HepG2 (cell line): ENCODE results near the gene PCBP1. TPM values are rescaled to one million over a fixed set of nuclear protein-coding genes. Genes with fewer than 3 reads are reported as not detected.

ENCODE experiments used
- ATF7 ChIP-seq, 2 experiments: fragments of 450-650 bp in 1 of 2; sonication (generic) in 1 of 2; formaldehyde crosslinking in 1 of 2; IDR thresholded peaks; 2 replicates each; pipeline versions ENCODE4 v1.4.0 to v1.6.1; 2016 to 2020; ENCODE audit warnings: antibody characterized with exemption in 1 of 2, mild to moderate bottlenecking in 1 of 2, missing genetic modification reagents in 1 of 2
- CBX5 ChIP-seq: sonication (generic); formaldehyde crosslinking; IDR thresholded peaks from 2 replicates; pipeline ENCODE4 v1.4.0; 2020; ENCODE audit warnings: missing genetic modification reagents, borderline replicate concordance
- DMAP1 ChIP-seq: IDR thresholded peaks from 2 replicates; pipeline ENCODE4 v1.6.1; 2016
- KAT7 ChIP-seq: IDR thresholded peaks from 2 replicates; pipeline ENCODE4 v1.6.1; 2018; ENCODE audit warnings: borderline replicate concordance, missing compliant biosample characterization
- NFATC3 ChIP-seq: sonication (generic); formaldehyde crosslinking; IDR thresholded peaks from 2 replicates; pipeline ENCODE4 v1.5.1; 2020; ENCODE audit warnings: mild to moderate bottlenecking, missing genetic modification reagents
- NFYB ChIP-seq: sonication (generic); formaldehyde crosslinking; IDR thresholded peaks from 2 replicates; pipeline ENCODE4 v1.4.0; 2020; ENCODE audit warnings: missing genetic modification reagents
- RAD51 ChIP-seq: fragments of 450-650 bp; IDR thresholded peaks from 2 replicates; pipeline ENCODE4 v1.6.1; 2016; ENCODE audit warnings: borderline replicate concordance
- RFX5 ChIP-seq: IDR thresholded peaks from 2 replicates; pipeline ENCODE4 v1.6.1; 2011; ENCODE audit warnings: low read depth, low read length, improper control_type of control experiment
- SIN3A ChIP-seq: IDR thresholded peaks from 2 replicates; pipeline ENCODE4 v1.6.1; 2011; ENCODE audit warnings: low read depth, mild to moderate bottlenecking, control low read depth, low read length, borderline replicate concordance
- SRY ChIP-seq: sonication (generic); formaldehyde crosslinking; IDR thresholded peaks from 2 replicates; pipeline ENCODE4 v1.8.0; 2022; ENCODE audit warnings: mild to moderate bottlenecking, missing genetic modification reagents
- TFAP4 ChIP-seq: sonication (generic); IDR thresholded peaks from 2 replicates; pipeline ENCODE4 v1.6.1; 2016; ENCODE audit warnings: low read depth, borderline replicate concordance
- TOPORS ChIP-seq: sonication (generic); formaldehyde crosslinking; IDR thresholded peaks from 2 replicates; pipeline ENCODE4 v1.8.0; 2023; ENCODE audit warnings: mild to moderate bottlenecking, missing genetic modification reagents
- ZFP82 ChIP-seq: sonication (generic); formaldehyde crosslinking; IDR thresholded peaks from 2 replicates; pipeline ENCODE4 v1.5.1; 2020; ENCODE audit warnings: mild to moderate bottlenecking, missing genetic modification reagents, borderline replicate concordance
- ZFX ChIP-seq: sonication (generic); formaldehyde crosslinking; IDR thresholded peaks from 2 replicates; pipeline ENCODE4 v1.4.0; 2020; ENCODE audit warnings: mild to moderate bottlenecking, low read depth, missing genetic modification reagents, moderate library complexity
- ZIK1 ChIP-seq: sonication (generic); formaldehyde crosslinking; IDR thresholded peaks from 2 replicates; pipeline ENCODE4 v1.5.0; 2020; ENCODE audit warnings: mild to moderate bottlenecking, low read depth, missing genetic modification reagents, borderline replicate concordance
- ZNF10 ChIP-seq: sonication (generic); formaldehyde crosslinking; IDR thresholded peaks from 2 replicates; pipeline ENCODE4 v1.4.0; 2020; ENCODE audit warnings: mild to moderate bottlenecking, low read depth, missing genetic modification reagents, borderline replicate concordance
- ZNF121 ChIP-seq: sonication (generic); formaldehyde crosslinking; IDR thresholded peaks from 2 replicates; pipeline ENCODE4 v1.5.0; 2020; ENCODE audit warnings: mild to moderate bottlenecking, missing genetic modification reagents
- ZNF256 ChIP-seq: sonication (generic); formaldehyde crosslinking; conservative IDR thresholded peaks from 2 replicates; pipeline ENCODE4 v1.4.0; 2020; ENCODE audit warnings: missing genetic modification reagents
- ZNF274 ChIP-seq: sonication (generic); formaldehyde crosslinking; IDR thresholded peaks from 2 replicates; pipeline ENCODE4 v1.5.1; 2020; ENCODE audit warnings: mild to moderate bottlenecking, missing genetic modification reagents
- ZNF331 ChIP-seq: sonication (generic); formaldehyde crosslinking; IDR thresholded peaks from 2 replicates; pipeline ENCODE4 v1.4.0; 2020; ENCODE audit warnings: missing genetic modification reagents
- ZNF543 ChIP-seq: sonication (generic); formaldehyde crosslinking; IDR thresholded peaks from 2 replicates; pipeline ENCODE4 v1.4.0; 2020; ENCODE audit warnings: mild to moderate bottlenecking, missing genetic modification reagents
- ZNF652 ChIP-seq: IDR thresholded peaks from 2 replicates; pipeline ENCODE4 v1.6.1; 2016; ENCODE audit warnings: low read depth, borderline replicate concordance
- ZNF772 ChIP-seq: sonication (generic); formaldehyde crosslinking; IDR thresholded peaks from 2 replicates; pipeline ENCODE4 v1.5.0; 2020; ENCODE audit warnings: mild to moderate bottlenecking, missing genetic modification reagents
- polyA plus RNA-seq, 8 experiments: library from polyadenylated mRNA; depleted of rRNA in 3 of 8; stranded (reverse) in 7 of 8; unstranded in 1 of 8; fragments of >200 nt; fragmentation: Illumina TruSeq in 4 of 8; extraction: Trizol in 4 of 8; gene quantifications; 2 replicates each; pipeline versions ENCODE4 v1.2.1 to v1.2.3, GENCODE V29; 2011 to 2016; ENCODE audit warnings: low read depth in 4 of 8, missing spikeins in 1 of 8, mixed read lengths in 1 of 8; ENCODE audit not compliant: insufficient read depth in 1 of 8
- total RNA-seq, 5 experiments: library from RNA; depleted of rRNA; stranded (reverse); fragments of >200 nt; fragmentation: Illumina TruSeq; extraction: Trizol; gene quantifications; 2 replicates each; pipeline ENCODE4 v1.2.3, GENCODE V29; 2016; ENCODE audit warnings: low read depth in 1 of 5
- TF ChIP-seq, protein P1 (sequence below): IDR thresholded peaks from 2 replicates; pipeline ENCODE4 v1.6.1; 2016; ENCODE audit warnings: missing biosample characterization, missing genetic modification reagents, low read depth
- TF ChIP-seq, protein P2 (sequence below): sonication (generic); formaldehyde crosslinking; IDR thresholded peaks from 2 replicates; pipeline ENCODE4 v1.4.0; 2020; ENCODE audit warnings: low read depth, missing genetic modification reagents

Gene PCBP1
- total and polyA plus RNA-seq, 2 of the 13 experiments (the other 11 are each of a cell fraction or from before 2014, with no cell fraction given): 32.0 to 137 TPM

DNA sequence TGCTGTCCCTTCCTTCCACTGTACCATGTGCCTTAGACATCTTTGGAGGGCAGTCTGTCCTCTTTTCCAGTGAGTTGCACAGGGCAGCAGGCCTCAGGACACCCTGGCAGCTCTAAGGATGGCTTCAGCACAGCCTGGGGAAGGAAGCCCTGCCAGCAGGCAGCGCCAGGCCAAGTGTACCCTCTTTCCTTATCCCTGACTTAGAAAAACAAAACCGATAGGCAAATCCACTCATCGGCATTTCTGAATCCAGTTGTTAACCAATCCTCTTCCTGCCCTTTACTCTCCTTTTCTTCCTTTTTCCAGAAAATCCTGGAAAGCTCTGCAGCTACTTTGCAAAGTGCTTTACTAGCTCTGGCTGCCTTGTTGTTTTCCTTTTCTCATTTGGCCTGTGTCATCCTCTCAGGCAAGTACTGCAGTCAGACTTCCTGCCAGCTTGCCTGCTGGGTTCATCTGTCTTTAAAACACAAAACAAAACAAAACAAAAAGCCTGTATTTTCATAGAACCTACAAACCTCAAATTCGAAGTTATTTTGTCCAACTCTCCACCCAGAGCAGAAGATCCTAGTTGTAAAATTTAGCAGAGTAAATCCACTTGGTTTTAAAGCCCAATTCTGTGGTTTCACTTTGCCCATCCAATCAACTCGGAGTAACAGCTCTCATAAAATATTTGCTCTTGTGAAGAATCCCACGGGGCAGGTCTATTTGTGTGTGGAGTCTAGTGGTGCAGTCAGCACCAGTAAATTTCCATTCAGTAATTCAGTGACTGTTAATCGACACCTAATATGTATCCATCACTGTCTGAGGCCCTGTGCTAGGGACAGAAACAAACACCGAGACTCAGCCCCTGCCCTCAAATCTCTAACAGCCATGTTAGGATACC, 45.2 kb downstream of the PCBP1 start (continued):
- TF ChIP-seq, protein P1, sequence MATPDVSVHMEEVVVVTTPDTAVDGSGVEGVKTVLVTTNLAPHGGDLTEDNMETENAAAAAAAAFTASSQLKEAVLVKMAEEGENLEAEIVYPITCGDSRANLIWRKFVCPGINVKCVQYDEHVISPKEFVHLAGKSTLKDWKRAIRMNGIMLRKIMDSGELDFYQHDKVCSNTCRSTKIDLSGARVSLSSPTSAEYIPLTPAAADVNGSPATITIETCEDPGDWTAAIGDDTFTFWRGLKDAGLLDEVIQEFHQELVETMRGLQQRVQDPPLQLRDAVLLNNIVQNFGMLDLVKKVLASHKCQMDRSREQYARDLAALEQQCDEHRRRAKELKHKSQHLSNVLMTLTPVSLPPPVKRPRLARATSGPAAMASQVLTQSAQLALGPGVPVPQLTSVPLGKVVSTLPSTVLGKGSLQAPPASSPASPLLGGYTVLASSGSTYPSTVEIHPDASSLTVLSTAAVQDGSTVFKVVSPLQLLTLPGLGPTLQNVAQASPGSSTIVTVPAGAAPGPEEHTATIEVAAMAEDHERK (CRISPR knock-in tag): no peak
- TF ChIP-seq NFATC3 (CRISPR knock-in tag) (no peak), SRY (CRISPR knock-in tag) (no peak), ZNF543 (CRISPR knock-in tag) (0 out of 2 replicates have a peak, but pooled peaks have one; percentile 47), ZFP82 (no peak), ZNF121 (CRISPR knock-in tag) (0 out of 2 replicates have a peak, but pooled peaks have one; percentile 25), TOPORS (CRISPR knock-in tag) (no peak), RAD51 (no peak), ZNF652 (CRISPR knock-in tag) (no peak), NFYB (CRISPR knock-in tag) (peak; percentile 33; the same call in 1 of the 2 replicates), ZFX (CRISPR knock-in tag) (peak; percentile 84), ZNF772 (no peak), KAT7 (CRISPR knock-in tag) (peak; percentile 59; the same call in 1 of the 2 replicates), SIN3A (0 out of 2 replicates have a peak, but pooled peaks have one; percentile 41), ZNF274 (CRISPR knock-in tag) (no peak; the same call in 1 of the 2 replicates), ZNF331 (CRISPR knock-in tag) (0 out of 2 replicates have a peak, but pooled peaks have one; percentile 7), RFX5 (0 out of 2 replicates have a peak, but pooled peaks have one; percentile 8), ZNF256 (CRISPR knock-in tag) (0 out of 2 replicates have a peak, but pooled peaks have one; percentile 29), ZIK1 (CRISPR knock-in tag) (no peak), DMAP1 (CRISPR knock-in tag) (peak; percentile 67), ATF7 (IDR thresholded peaks at IDR 0.05) (no peak), ATF7 (CRISPR knock-in tag; IDR thresholded peaks at IDR 0.05) (no peak), CBX5 (no peak; the same call in 1 of the 2 replicates), TFAP4 (no peak), ZNF10 (CRISPR knock-in tag) (no peak)
- TF ChIP-seq, protein P2, sequence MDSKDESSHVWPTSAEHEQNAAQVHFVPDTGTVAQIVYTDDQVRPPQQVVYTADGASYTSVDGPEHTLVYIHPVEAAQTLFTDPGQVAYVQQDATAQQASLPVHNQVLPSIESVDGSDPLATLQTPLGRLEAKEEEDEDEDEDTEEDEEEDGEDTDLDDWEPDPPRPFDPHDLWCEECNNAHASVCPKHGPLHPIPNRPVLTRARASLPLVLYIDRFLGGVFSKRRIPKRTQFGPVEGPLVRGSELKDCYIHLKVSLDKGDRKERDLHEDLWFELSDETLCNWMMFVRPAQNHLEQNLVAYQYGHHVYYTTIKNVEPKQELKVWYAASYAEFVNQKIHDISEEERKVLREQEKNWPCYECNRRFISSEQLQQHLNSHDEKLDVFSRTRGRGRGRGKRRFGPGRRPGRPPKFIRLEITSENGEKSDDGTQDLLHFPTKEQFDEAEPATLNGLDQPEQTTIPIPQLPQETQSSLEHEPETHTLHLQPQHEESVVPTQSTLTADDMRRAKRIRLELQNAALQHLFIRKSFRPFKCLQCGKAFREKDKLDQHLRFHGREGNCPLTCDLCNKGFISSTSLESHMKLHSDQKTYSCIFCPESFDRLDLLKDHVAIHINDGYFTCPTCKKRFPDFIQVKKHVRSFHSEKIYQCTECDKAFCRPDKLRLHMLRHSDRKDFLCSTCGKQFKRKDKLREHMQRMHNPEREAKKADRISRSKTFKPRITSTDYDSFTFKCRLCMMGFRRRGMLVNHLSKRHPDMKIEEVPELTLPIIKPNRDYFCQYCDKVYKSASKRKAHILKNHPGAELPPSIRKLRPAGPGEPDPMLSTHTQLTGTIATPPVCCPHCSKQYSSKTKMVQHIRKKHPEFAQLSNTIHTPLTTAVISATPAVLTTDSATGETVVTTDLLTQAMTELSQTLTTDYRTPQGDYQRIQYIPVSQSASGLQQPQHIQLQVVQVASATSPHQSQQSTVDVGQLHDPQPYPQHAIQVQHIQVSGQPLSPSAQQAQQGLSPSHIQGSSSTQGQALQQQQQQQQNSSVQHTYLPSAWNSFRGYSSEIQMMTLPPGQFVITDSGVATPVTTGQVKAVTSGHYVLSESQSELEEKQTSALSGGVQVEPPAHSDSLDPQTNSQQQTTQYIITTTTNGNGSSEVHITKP (CRISPR knock-in tag): no peak
